DOHH2 (cell line): ENCODE data around the gene GLRX3.

ENCODE experiments used
- H3F3A ChIP-seq: fragments of 200-600 bp; sonication (generic), shearing (Covaris generic); 2 replicates; pipeline ENCODE4 v1.6.0; 2016; ENCODE audit warnings: antibody characterized with exemption, mild to moderate bottlenecking; ENCODE audit not compliant: control insufficient read depth, insufficient read depth
- H3K27ac ChIP-seq: fragments of 200-600 bp; sonication (generic); 2 replicates; pipeline ENCODE4 v1.5.1; 2014; ENCODE audit warnings: low read depth, mild to moderate bottlenecking, low read length, moderate library complexity
- H3K27me3 ChIP-seq: fragments of 200-600 bp; sonication (generic); 2 replicates; pipeline ENCODE4 v1.6.1; 2014; ENCODE audit warnings: mild to moderate bottlenecking, low read length, mixed read lengths; ENCODE audit not compliant: control insufficient read depth
- H3K36me3 ChIP-seq: fragments of 200-600 bp; sonication (generic); 2 replicates; pipeline ENCODE4 v1.6.1; 2014; ENCODE audit warnings: mild to moderate bottlenecking, low read length, moderate library complexity, mixed read lengths; ENCODE audit not compliant: control insufficient read depth
- H3K4me1 ChIP-seq: fragments of 200-600 bp; sonication (generic); 2 replicates; pipeline ENCODE4 v1.6.1; 2014; ENCODE audit warnings: mild to moderate bottlenecking, low read length, mixed read lengths; ENCODE audit not compliant: control insufficient read depth
- H3K4me2 ChIP-seq: fragments of 200-600 bp; sonication (generic); 2 replicates; pipeline ENCODE4 v1.6.0; 2014; ENCODE audit warnings: mild to moderate bottlenecking, low read length, moderate library complexity
- H3K4me3 ChIP-seq: fragments of 200-600 bp; sonication (generic); 2 replicates; pipeline ENCODE4 v1.5.1; 2014; ENCODE audit warnings: mild to moderate bottlenecking, low read length, mixed read lengths
- H3K79me2 ChIP-seq: fragments of 200-600 bp; sonication (generic); 2 replicates; pipeline ENCODE4 v1.6.1; 2014; ENCODE audit warnings: mild to moderate bottlenecking, low read length, mixed read lengths; ENCODE audit not compliant: control insufficient read depth
- H3K9me2 ChIP-seq: fragments of 200-600 bp; sonication (generic); replicated peaks from 2 replicates; pipeline ENCODE4 v1.6.1; 2014; ENCODE audit warnings: mild to moderate bottlenecking, low read length, mixed read lengths; ENCODE audit not compliant: control insufficient read depth
- H3K9me3 ChIP-seq: fragments of 200-600 bp; sonication (generic); 2 replicates; pipeline ENCODE4 v1.6.1; 2014; ENCODE audit warnings: antibody characterized with exemption, low read length, mixed read lengths; ENCODE audit not compliant: control insufficient read depth, insufficient read depth
- H4K20me1 ChIP-seq: fragments of 200-600 bp; sonication (generic); 2 replicates; pipeline ENCODE4 v1.6.0; 2014; ENCODE audit warnings: low read depth, mild to moderate bottlenecking, antibody characterized with exemption, low read length, moderate library complexity; ENCODE audit not compliant: control insufficient read depth, insufficient read depth
- CTCF ChIP-seq: fragments of 200-600 bp; sonication (generic); IDR thresholded peaks from one replicate; pipeline ENCODE4 v1.5.1; 2014; ENCODE audit warnings: antibody characterized with exemption, mild to moderate bottlenecking, low read depth, low read length; ENCODE audit not compliant: poor library complexity, severe bottlenecking
- EZH2phosphoT487 ChIP-seq: fragments of 200-600 bp; sonication (generic); IDR thresholded peaks from 2 replicates; pipeline ENCODE4 v1.6.1; 2017; ENCODE audit warnings: borderline replicate concordance, mild to moderate bottlenecking, antibody characterized with exemption, low read length, moderate library complexity, mixed read lengths

Gene GLRX3

GRCh38 chr10:130141038-130141437 is 4.8 kb downstream of the GLRX3 start:
- peak overlapping the region; percentile 90 for H3K27ac ChIP-seq
- H3F3A ChIP-seq = peaks cover 14% of the 10 kb centered on the region
- H3K4me3 ChIP-seq = peak overlapping the region; percentile 56
- no peaks in the 10 kb centered on the region for H3K27me3 ChIP-seq
- peaks cover 73% of the 10 kb centered on the region for H3K4me1 ChIP-seq
- H3K4me2 ChIP-seq = peak overlapping the region; percentile 92
- peaks cover 96% of the 10 kb centered on the region for H3K79me2 ChIP-seq
- no peak for TF ChIP-seq EZH2phosphoT487
- TF ChIP-seq CTCF = no peak
- H4K20me1 ChIP-seq = peaks cover 23% of the 10 kb centered on the region
- H3K36me3 ChIP-seq = peaks cover 56% of the 10 kb centered on the region
- H3K9me3 ChIP-seq = no peaks in the 10 kb centered on the region
- H3K9me2 ChIP-seq = no peaks in the 10 kb centered on the region

- H4K20me1 ChIP-seq = peaks cover 23% of the 10 kb centered on the region
- H3K36me3 ChIP-seq = peaks cover 58% of the 10 kb centered on the region
- H3K4me3 ChIP-seq = peak overlapping the region; percentile 56
- no peaks in the 10 kb centered on the region for H3K9me2 ChIP-seq
- no peak for TF ChIP-seq EZH2phosphoT487
- TF ChIP-seq CTCF = no peak
- H3F3A ChIP-seq = peaks cover 14% of the 10 kb centered on the region
- peak overlapping the region; percentile 90 for H3K27ac ChIP-seq
- H3K9me3 ChIP-seq = no peaks in the 10 kb centered on the region
- peak overlapping the region; percentile 92 for H3K4me2 ChIP-seq
- H3K4me1 ChIP-seq = peaks cover 77% of the 10 kb centered on the region
- no peaks in the 10 kb centered on the region for H3K27me3 ChIP-seq
- H3K79me2 ChIP-seq = peaks cover 98% of the 10 kb centered on the region
Measured at GRCh38 chr10:130141460-130141859, 5.3 kb downstream of the GLRX3 start.

GRCh38 chr10:130141878-130142277 is 5.7 kb downstream of the GLRX3 start:
- Histone ChIP-seq H3K4me2 (peak overlapping the region; percentile 92), H3K27ac (peak overlapping the region; percentile 90), H3K9me2 (no peaks in the 10 kb centered on the region), H3K27me3 (no peaks in the 10 kb centered on the region), H4K20me1 (peaks cover 23% of the 10 kb centered on the region), H3K79me2 (peaks cover 98% of the 10 kb centered on the region), H3F3A (peaks cover 14% of the 10 kb centered on the region), H3K4me1 (peaks cover 78% of the 10 kb centered on the region), H3K9me3 (no peaks in the 10 kb centered on the region), H3K36me3 (peaks cover 58% of the 10 kb centered on the region), H3K4me3 (peak overlapping the region; percentile 56)
- TF ChIP-seq CTCF = no peak
- no peak for TF ChIP-seq EZH2phosphoT487
